Measurements from ENCODE around the gene STX1A.

DNA sequence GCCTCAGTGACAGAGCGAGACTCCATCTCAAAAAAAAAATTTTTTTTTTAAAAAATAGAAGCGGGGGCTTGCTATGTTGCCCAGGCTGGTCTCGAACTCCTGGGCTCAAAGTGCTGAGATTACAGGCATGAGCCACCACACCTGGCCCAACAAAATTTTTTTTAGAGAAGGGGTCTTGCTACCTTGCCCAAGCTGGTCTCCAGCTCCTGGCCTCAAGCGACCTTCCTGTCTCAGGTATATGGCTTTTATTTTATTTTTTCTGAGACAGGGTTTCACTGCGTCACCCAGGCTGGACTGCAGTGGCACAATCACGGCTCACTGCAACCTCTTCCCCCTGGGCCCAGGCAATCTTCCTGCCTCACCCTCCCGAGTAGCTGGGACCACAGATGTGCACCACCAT, 20.7 kb upstream of the STX1A start:
- no peak for TF ChIP-seq POLR2A (IDR thresholded peaks at IDR 0.05; ENCODE audit: low read length)
- TF ChIP-seq GATA1 (IDR thresholded peaks at IDR 0.05; ENCODE audit: low read depth, low read length), result no peak

All from erythroblast (primary cell).